ENCODE measurements around the gene ADAMTS3.

The ADAMTS3 gene

DNA sequence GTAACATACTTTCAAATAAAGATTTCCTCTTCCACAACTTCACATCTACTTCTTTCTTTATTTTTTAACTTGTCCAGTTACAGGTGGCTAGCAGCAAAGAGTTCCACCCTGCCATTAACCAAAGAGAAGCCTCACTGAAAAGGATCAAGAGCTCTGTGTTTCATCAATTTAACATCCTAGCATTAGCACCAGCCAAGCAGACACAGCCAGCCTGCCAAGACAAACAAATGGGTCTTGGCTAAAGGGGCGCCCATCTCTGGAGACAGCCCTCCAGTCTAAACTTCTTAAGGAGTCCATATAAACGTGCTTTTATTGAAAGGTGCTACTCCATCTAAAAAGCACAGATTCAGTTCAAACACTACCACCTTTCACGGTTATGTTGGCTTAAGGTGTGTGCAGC, 105.3 kb downstream of the ADAMTS3 start:
- H3K4me3 ChIP-seq (ENCODE audit: low read depth, low read length), result no peak overlapping the region
- no peaks in the 10 kb centered on the region for H3K36me3 ChIP-seq (ENCODE audit: control insufficient read depth in 2 of 2, insufficient read depth in 1 of 2, low read length in 2 of 2)
- H3K27ac ChIP-seq (ENCODE audit: extremely low read depth, low read depth, low read length), result no peak overlapping the region
- TF ChIP-seq ZNF324 (tag by site-specific recombination; IDR thresholded peaks at IDR 0.05), result no peak
- TF ChIP-seq, protein P1, sequence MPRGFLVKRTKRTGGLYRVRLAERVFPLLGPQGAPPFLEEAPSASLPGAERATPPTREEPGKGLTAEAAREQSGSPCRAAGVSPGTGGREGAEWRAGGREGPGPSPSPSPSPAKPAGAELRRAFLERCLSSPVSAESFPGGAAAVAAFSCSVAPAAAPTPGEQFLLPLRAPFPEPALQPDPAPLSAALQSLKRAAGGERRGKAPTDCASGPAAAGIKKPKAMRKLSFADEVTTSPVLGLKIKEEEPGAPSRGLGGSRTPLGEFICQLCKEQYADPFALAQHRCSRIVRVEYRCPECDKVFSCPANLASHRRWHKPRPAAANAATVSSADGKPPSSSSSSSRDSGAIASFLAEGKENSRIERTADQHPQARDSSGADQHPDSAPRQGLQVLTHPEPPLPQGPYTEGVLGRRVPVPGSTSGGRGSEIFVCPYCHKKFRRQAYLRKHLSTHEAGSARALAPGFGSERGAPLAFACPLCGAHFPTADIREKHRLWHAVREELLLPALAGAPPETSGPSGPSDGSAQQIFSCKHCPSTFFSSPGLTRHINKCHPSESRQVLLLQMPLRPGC (tag by site-specific recombination; IDR thresholded peaks at IDR 0.05), result no peak
- no peak for TF ChIP-seq ZNF416 (tag by site-specific recombination; IDR thresholded peaks at IDR 0.05)
- TF ChIP-seq GLI4 (tag by site-specific recombination; IDR thresholded peaks at IDR 0.05), result no peak
- no peak for TF ChIP-seq HOXD13 (CRISPR knock-in tag; IDR thresholded peaks at IDR 0.05; ENCODE audit: borderline replicate concordance)
- TF ChIP-seq SP7 (tag by site-specific recombination; IDR thresholded peaks at IDR 0.05), result no peak
- TF ChIP-seq ZNF561 (tag by site-specific recombination; IDR thresholded peaks at IDR 0.05; ENCODE audit: borderline replicate concordance), result no peak
- TF ChIP-seq ZNF843 (tag by site-specific recombination; IDR thresholded peaks at IDR 0.05), result no peak
- no peak for TF ChIP-seq ELK4 (IDR thresholded peaks at IDR 0.05; ENCODE audit: borderline replicate concordance, low read depth, low read length)
- TF ChIP-seq ZNF433 (tag by site-specific recombination; IDR thresholded peaks at IDR 0.05; ENCODE audit: low read depth), result no peak
- no peaks in the 10 kb centered on the region for H3K9me3 ChIP-seq (ENCODE audit: control insufficient read depth, insufficient read depth, low read depth, low read length)
- ChIA-PET CTCF (interaction anchor here (2.4 kb wide), 1 partner anchor 137 kb away, joined by 7 read pairs; no protein-coding TSS in a partner anchor), POLR2A (no interaction called here)
- no peaks in the 10 kb centered on the region for H3K4me1 ChIP-seq (ENCODE audit: control insufficient read depth, insufficient read depth, low read length)

DNA sequence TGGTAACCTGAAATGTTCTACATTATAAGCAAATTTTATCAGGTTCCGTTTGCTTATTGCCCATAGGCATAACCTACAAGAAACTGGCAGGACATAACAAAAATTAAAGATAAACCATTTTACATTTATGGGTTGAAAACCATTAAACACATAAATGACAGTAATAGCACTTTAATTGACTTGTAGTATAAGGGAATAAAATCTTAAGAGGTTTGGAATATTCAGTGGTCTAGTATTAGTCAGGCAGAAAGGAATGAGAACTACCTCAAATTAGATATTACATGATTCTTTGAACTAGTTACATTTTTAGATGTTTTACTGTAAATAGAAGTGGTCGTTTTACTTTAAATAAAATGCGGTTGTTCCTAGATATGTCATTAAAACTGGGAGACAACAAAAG, 111.9 kb downstream of the ADAMTS3 start:
- no peaks in the 10 kb centered on the region for H3K4me1 ChIP-seq (ENCODE audit: control insufficient read depth, insufficient read depth, low read length)
- no peak overlapping the region for H3K27ac ChIP-seq (ENCODE audit: extremely low read depth, low read depth, low read length)
- H3K4me3 ChIP-seq (ENCODE audit: low read depth, low read length), result no peak overlapping the region
- no peaks in the 10 kb centered on the region for H3K36me3 ChIP-seq (ENCODE audit: control insufficient read depth in 2 of 2, insufficient read depth in 1 of 2, low read length in 2 of 2)
- TF ChIP-seq ZNF350 (tag by site-specific recombination; IDR thresholded peaks at IDR 0.05), result no peak
- TF ChIP-seq, protein P2, sequence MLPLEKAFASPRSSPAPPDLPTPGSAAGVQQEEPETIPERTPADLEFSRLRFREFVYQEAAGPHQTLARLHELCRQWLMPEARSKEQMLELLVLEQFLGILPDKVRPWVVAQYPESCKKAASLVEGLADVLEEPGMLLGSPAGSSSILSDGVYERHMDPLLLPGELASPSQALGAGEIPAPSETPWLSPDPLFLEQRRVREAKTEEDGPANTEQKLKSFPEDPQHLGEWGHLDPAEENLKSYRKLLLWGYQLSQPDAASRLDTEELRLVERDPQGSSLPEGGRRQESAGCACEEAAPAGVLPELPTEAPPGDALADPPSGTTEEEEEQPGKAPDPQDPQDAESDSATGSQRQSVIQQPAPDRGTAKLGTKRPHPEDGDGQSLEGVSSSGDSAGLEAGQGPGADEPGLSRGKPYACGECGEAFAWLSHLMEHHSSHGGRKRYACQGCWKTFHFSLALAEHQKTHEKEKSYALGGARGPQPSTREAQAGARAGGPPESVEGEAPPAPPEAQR (tag by site-specific recombination; IDR thresholded peaks at IDR 0.05), result no peak
- TF ChIP-seq IKZF3 (tag by site-specific recombination; IDR thresholded peaks at IDR 0.05), result no peak
- no peak for TF ChIP-seq GFI1B (tag by site-specific recombination; IDR thresholded peaks at IDR 0.05)
- TF ChIP-seq ZBTB17 (tag by site-specific recombination; IDR thresholded peaks at IDR 0.05), result no peak
- no peak for TF ChIP-seq PRDM1 (tag by site-specific recombination; IDR thresholded peaks at IDR 0.05)
- TF ChIP-seq ZNF704 (tag by site-specific recombination; IDR thresholded peaks at IDR 0.05), result no peak
- TF ChIP-seq ZNF433 (tag by site-specific recombination; IDR thresholded peaks at IDR 0.05; ENCODE audit: low read depth), result no peak
- no peak for TF ChIP-seq ZBTB8A (tag by site-specific recombination; IDR thresholded peaks at IDR 0.05)
- TF ChIP-seq ZBTB49 (tag by site-specific recombination; IDR thresholded peaks at IDR 0.05; ENCODE audit: low read depth), result no peak
- no peak for TF ChIP-seq ZNF837 (tag by site-specific recombination; IDR thresholded peaks at IDR 0.05)
- TF ChIP-seq ZNF548 (tag by site-specific recombination; IDR thresholded peaks at IDR 0.05), result no peak
- no peak for TF ChIP-seq ZSCAN30 (tag by site-specific recombination; IDR thresholded peaks at IDR 0.05)
- TF ChIP-seq ZNF791 (tag by site-specific recombination; IDR thresholded peaks at IDR 0.05), result no peak
- no peak for TF ChIP-seq ZNF530 (tag by site-specific recombination; IDR thresholded peaks at IDR 0.05; ENCODE audit: low read depth)
- no peak for TF ChIP-seq ZNF843 (tag by site-specific recombination; IDR thresholded peaks at IDR 0.05)
- TF ChIP-seq ZNF202 (tag by site-specific recombination; IDR thresholded peaks at IDR 0.05; ENCODE audit: borderline replicate concordance), result no peak
- no peak for TF ChIP-seq ZNF549 (tag by site-specific recombination; IDR thresholded peaks at IDR 0.05)
- H3K9me3 ChIP-seq (ENCODE audit: control insufficient read depth, insufficient read depth, low read depth, low read length), result no peaks in the 10 kb centered on the region
- CTCF ChIA-PET, result interaction anchor here (0.7 to 1.2 kb wide), 2 partner anchors 10 to 777 kb away, joined by 3 read pairs; no protein-coding TSS in a partner anchor
- POLR2A ChIA-PET, result no interaction called here

Data from HEK293 (cell line).